Liver (tissue), 9 donors: ENCODE data around the gene MROH9. TPM values are rescaled to one million over a fixed set of nuclear protein-coding genes. Genes with fewer than 3 reads are reported as not detected.

Experiments used
- DNase-seq: peaks from one replicate; pipeline ENCODE4 v3.0.0-alpha.2; 2017; ENCODE audit warnings: low spot score
- H3K27ac ChIP-seq, 2 donors: one replicate each; pipeline ENCODE4 v1.7.0; 2013; ENCODE audit warnings: inconsistent platforms in 2 of 2, low read length in 2 of 2, control low read depth in 1 of 2, low read depth in 1 of 2, mild to moderate bottlenecking in 1 of 2
- H3K27me3 ChIP-seq, 4 donors: one replicate each; pipeline versions ENCODE4 v1.6.1 to v1.7.0; 2013; ENCODE audit warnings: low read length in 3 of 4, inconsistent platforms in 1 of 4, mild to moderate bottlenecking in 1 of 4, moderate library complexity in 1 of 4; ENCODE audit not compliant: control insufficient read depth in 4 of 4, insufficient read depth in 4 of 4
- H3K36me3 ChIP-seq, 4 donors: one replicate each; pipeline versions ENCODE4 v1.6.1 to v1.7.0; 2013; ENCODE audit warnings: low read length in 3 of 4, mild to moderate bottlenecking in 3 of 4, low read depth in 1 of 4, moderate library complexity in 1 of 4; ENCODE audit not compliant: control insufficient read depth in 4 of 4, insufficient read depth in 3 of 4
- H3K4me1 ChIP-seq, 4 donors: one replicate each; pipeline versions ENCODE4 v1.6.1 to v1.7.0; 2013; ENCODE audit warnings: low read length in 3 of 4, mild to moderate bottlenecking in 3 of 4, moderate library complexity in 1 of 4; ENCODE audit not compliant: control insufficient read depth in 4 of 4, insufficient read depth in 4 of 4
- H3K4me3 ChIP-seq, 3 donors: one replicate each; pipeline versions ENCODE4 v1.6.1 to v1.7.0; 2013; ENCODE audit warnings: low read length in 3 of 3, control low read depth in 1 of 3, low read depth in 1 of 3, mild to moderate bottlenecking in 1 of 3
- H3K9ac ChIP-seq, 2 donors: one replicate each; pipeline ENCODE4 v1.7.0; 2013; ENCODE audit warnings: low read length in 2 of 2, mild to moderate bottlenecking in 2 of 2, moderate library complexity in 2 of 2, control low read depth in 1 of 2, low read depth in 1 of 2
- H3K9me3 ChIP-seq, 4 donors: one replicate each; pipeline versions ENCODE4 v1.6.1 to v1.7.0; 2013; ENCODE audit warnings: low read length in 3 of 4; ENCODE audit not compliant: control insufficient read depth in 4 of 4
- EGR1 ChIP-seq, 2 donors: IDR thresholded peaks; 2 replicates each; pipeline ENCODE4 v1.6.1; 2016 to 2018; ENCODE audit warnings: antibody characterized with exemption in 2 of 2, low read depth in 2 of 2
- FOXA1 ChIP-seq: IDR thresholded peaks from 2 replicates; pipeline ENCODE4 v1.6.1; 2016; ENCODE audit warnings: antibody characterized with exemption
- FOXA2 ChIP-seq: IDR thresholded peaks from 2 replicates; pipeline ENCODE4 v1.6.1; 2016; ENCODE audit warnings: antibody characterized with exemption
- GABPA ChIP-seq, 2 donors: IDR thresholded peaks in 1 of 2; conservative IDR thresholded peaks in 1 of 2; 2 replicates each; pipeline ENCODE4 v1.6.1; 2016; ENCODE audit warnings: antibody characterized with exemption in 2 of 2, mild to moderate bottlenecking in 1 of 2, moderate library complexity in 1 of 2
- HNF4A ChIP-seq, 2 donors: conservative IDR thresholded peaks; 2 replicates each; pipeline ENCODE4 v1.6.1; 2016; ENCODE audit warnings: antibody characterized with exemption in 2 of 2, mild to moderate bottlenecking in 2 of 2
- HNF4G ChIP-seq: IDR thresholded peaks from 2 replicates; pipeline ENCODE4 v1.6.1; 2016; ENCODE audit warnings: antibody characterized with exemption
- JUND ChIP-seq, 2 donors: IDR thresholded peaks; 2 replicates each; pipeline ENCODE4 v1.6.1; 2016; ENCODE audit warnings: antibody characterized with exemption in 2 of 2
- NR2F2 ChIP-seq: IDR thresholded peaks from 2 replicates; pipeline ENCODE4 v1.6.1; 2016; ENCODE audit warnings: antibody characterized with exemption
- RAD21 ChIP-seq, 2 donors: IDR thresholded peaks; 2 replicates each; pipeline ENCODE4 v1.6.1; 2016; ENCODE audit warnings: antibody characterized with exemption in 2 of 2, mild to moderate bottlenecking in 2 of 2
- RXRA ChIP-seq, 2 donors: IDR thresholded peaks; 2 replicates each; pipeline ENCODE4 v1.6.1; 2017 to 2018; ENCODE audit warnings: antibody characterized with exemption in 2 of 2, mild to moderate bottlenecking in 1 of 2
- SP1 ChIP-seq: IDR thresholded peaks from 2 replicates; pipeline ENCODE4 v1.6.1; 2018; ENCODE audit warnings: antibody characterized with exemption, mild to moderate bottlenecking
- TAF1 ChIP-seq: conservative IDR thresholded peaks from 2 replicates; pipeline ENCODE4 v1.6.1; 2016; ENCODE audit warnings: antibody characterized with exemption, mild to moderate bottlenecking
- YY1 ChIP-seq: IDR thresholded peaks from 2 replicates; pipeline ENCODE4 v1.6.1; 2016; ENCODE audit warnings: antibody characterized with exemption, mild to moderate bottlenecking
- WGBS: extraction: QIAGEN DNeasy Blood & Tissue Kit; methylation state at CpG from one replicate; pipeline ENCODE4 v1.1.7; 2013; 5-methylcytosine and 5-hydroxymethylcytosine counted together
- polyA plus RNA-seq, 2 donors: library from polyadenylated mRNA; stranded (reverse) in 1 of 2; unstranded in 1 of 2; fragments of 200-250 nt in 1 of 2; fragments of >200 nt in 1 of 2; fragmentation: Nextera tagmentation in 1 of 2; extraction: Ambion mirVana in 1 of 2; gene quantifications; one replicate each; pipeline versions ENCODE4 v1.2.1 to v1.2.3, GENCODE V29; 2013 to 2015
- total RNA-seq, 2 donors: library from RNA; depleted of rRNA; stranded (reverse); fragments of >200 nt; gene quantifications; one replicate each; pipeline ENCODE4 v1.2.3, GENCODE V29; 2014
- TF ChIP-seq, protein P1 (sequence below): IDR thresholded peaks from 2 replicates; pipeline ENCODE4 v1.6.1; 2016; ENCODE audit warnings: antibody characterized with exemption
- TF ChIP-seq, protein P2 (sequence below): IDR thresholded peaks from 2 replicates; pipeline ENCODE4 v1.6.1; 2016; ENCODE audit warnings: antibody characterized with exemption
- TF ChIP-seq, protein P3 (sequence below): IDR thresholded peaks from 2 replicates; pipeline ENCODE4 v1.6.1; 2016; ENCODE audit warnings: antibody characterized with exemption, mild to moderate bottlenecking
- TF ChIP-seq, protein P4 (sequence below): IDR thresholded peaks from 2 replicates; pipeline ENCODE4 v1.6.1; 2016; ENCODE audit warnings: antibody characterized with exemption
- donor health status: healthy.
- donor health status: healthy.
- donor health status: healthy.
- donor health status: healthy.
- donor health status: healthy.

MROH9 gene
- total and polyA plus RNA-seq, 4 donors: not detected

DNA sequence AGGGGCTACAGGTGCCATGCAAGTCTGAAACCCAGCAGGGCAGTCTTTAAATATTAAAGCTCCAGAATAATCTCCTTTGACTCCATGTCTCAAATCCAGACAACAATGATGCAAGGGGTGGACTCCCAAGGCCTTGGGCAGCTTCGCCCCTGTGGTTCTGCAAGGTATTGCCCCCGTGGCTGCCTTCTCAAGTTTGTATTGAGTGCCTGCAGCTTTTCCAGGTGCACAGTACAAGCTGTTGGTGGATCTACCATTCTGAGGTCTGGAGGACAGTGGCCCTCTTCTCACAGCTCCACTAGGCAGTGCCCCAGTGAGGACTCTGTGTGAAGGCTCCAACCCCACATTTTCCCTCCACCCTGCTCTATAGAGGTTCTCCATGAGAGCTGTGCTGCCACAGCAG, 3.7 kb upstream of the MROH9 start:
- H3K27me3 ChIP-seq: no peaks in the 10 kb centered on the region
- WGBS: 93% methylated on average over 2 of the region's 2 CpGs
- H3K36me3 ChIP-seq: no peaks in the 10 kb centered on the region
- DNase-seq: no peak
- H3K4me3 ChIP-seq: no peak overlapping the region
- TF ChIP-seq SP1 (no peak), FOXA1 (no peak), NR2F2 (no peak), GABPA (IDR thresholded peaks at IDR 0.05 in 1 of 2, conservative IDR thresholded peaks at IDR 0.05 in 1 of 2) (no peak), YY1 (no peak), RXRA (IDR thresholded peaks at IDR 0.05) (no peak)
- TF ChIP-seq, protein P1, sequence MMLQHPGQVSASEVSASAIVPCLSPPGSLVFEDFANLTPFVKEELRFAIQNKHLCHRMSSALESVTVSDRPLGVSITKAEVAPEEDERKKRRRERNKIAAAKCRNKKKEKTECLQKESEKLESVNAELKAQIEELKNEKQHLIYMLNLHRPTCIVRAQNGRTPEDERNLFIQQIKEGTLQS: no peak
- TF ChIP-seq, protein P2, sequence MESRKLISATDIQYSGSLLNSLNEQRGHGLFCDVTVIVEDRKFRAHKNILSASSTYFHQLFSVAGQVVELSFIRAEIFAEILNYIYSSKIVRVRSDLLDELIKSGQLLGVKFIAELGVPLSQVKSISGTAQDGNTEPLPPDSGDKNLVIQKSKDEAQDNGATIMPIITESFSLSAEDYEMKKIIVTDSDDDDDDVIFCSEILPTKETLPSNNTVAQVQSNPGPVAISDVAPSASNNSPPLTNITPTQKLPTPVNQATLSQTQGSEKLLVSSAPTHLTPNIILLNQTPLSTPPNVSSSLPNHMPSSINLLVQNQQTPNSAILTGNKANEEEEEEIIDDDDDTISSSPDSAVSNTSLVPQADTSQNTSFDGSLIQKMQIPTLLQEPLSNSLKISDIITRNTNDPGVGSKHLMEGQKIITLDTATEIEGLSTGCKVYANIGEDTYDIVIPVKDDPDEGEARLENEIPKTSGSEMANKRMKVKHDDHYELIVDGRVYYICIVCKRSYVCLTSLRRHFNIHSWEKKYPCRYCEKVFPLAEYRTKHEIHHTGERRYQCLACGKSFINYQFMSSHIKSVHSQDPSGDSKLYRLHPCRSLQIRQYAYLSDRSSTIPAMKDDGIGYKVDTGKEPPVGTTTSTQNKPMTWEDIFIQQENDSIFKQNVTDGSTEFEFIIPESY: no peak
- H3K9ac ChIP-seq: no peak overlapping the region
- no peaks in the 10 kb centered on the region for H3K4me1 ChIP-seq
- H3K9me3 ChIP-seq: no peaks in the 10 kb centered on the region
- H3K27ac ChIP-seq: no peak overlapping the region

DNA sequence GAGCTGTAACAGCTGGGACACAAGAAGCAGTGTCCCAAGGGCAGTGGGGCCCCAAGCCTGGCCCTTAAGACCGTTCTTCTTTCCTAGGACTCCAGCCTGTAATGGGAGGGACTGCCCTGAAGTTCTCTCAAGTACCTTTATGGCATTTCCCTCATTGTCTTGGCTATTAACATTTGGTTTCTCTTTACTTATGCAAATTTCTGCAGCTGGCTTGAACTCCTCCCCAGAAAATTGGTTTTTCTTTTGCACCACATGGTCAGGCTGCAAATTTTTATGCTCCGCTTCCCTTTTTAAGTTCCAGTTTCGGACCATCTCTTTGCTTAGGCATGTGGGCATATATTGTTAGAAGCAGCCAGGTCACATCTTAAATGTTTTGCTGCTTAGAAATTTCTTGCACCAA, 3.1 kb upstream of the MROH9 start:
- Histone ChIP-seq H3K9me3 (no peaks in the 10 kb centered on the region), H3K4me1 (no peaks in the 10 kb centered on the region), H3K27me3 (no peaks in the 10 kb centered on the region), H3K9ac (no peak overlapping the region), H3K36me3 (no peaks in the 10 kb centered on the region), H3K4me3 (no peak overlapping the region), H3K27ac (no peak overlapping the region)
- no peak for TF ChIP-seq RAD21 (IDR thresholded peaks at IDR 0.05)
- no peak for TF ChIP-seq EGR1 (IDR thresholded peaks at IDR 0.05; ENCODE audit: low read depth in 2 of 2)
- TF ChIP-seq YY1: no peak
- TF ChIP-seq, protein P3, sequence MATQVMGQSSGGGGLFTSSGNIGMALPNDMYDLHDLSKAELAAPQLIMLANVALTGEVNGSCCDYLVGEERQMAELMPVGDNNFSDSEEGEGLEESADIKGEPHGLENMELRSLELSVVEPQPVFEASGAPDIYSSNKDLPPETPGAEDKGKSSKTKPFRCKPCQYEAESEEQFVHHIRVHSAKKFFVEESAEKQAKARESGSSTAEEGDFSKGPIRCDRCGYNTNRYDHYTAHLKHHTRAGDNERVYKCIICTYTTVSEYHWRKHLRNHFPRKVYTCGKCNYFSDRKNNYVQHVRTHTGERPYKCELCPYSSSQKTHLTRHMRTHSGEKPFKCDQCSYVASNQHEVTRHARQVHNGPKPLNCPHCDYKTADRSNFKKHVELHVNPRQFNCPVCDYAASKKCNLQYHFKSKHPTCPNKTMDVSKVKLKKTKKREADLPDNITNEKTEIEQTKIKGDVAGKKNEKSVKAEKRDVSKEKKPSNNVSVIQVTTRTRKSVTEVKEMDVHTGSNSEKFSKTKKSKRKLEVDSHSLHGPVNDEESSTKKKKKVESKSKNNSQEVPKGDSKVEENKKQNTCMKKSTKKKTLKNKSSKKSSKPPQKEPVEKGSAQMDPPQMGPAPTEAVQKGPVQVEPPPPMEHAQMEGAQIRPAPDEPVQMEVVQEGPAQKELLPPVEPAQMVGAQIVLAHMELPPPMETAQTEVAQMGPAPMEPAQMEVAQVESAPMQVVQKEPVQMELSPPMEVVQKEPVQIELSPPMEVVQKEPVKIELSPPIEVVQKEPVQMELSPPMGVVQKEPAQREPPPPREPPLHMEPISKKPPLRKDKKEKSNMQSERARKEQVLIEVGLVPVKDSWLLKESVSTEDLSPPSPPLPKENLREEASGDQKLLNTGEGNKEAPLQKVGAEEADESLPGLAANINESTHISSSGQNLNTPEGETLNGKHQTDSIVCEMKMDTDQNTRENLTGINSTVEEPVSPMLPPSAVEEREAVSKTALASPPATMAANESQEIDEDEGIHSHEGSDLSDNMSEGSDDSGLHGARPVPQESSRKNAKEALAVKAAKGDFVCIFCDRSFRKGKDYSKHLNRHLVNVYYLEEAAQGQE: no peak
- TF ChIP-seq FOXA2: no peak
- no peak for TF ChIP-seq FOXA1
- no peak for TF ChIP-seq SP1
- no peak for TF ChIP-seq TAF1
- 72% methylated on average over 3 of the region's 3 CpGs for WGBS
- DNase-seq: no peak

DNA sequence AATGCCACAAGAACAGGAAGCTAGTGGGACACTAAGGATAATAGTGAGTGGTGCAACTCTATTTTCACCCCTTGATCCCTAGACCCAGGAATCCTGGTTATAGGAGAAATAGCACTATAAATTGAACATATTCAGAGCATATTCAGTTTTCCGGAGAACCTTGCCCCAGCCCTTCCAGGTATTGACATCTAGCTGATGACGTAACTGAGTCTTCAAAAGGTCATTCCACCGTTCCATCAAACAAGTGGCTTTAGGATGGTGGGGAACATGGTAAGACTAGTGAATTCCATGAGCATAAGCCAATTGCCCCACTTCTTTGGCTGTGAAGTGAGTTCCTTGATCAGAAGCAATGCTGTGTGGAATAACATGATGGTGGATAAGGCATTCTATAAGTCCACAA, 2.9 kb downstream of the MROH9 start:
- Histone ChIP-seq H3K36me3 (no peaks in the 10 kb centered on the region), H3K9ac (no peak overlapping the region), H3K27me3 (no peaks in the 10 kb centered on the region), H3K27ac (no peak overlapping the region), H3K9me3 (no peaks in the 10 kb centered on the region), H3K4me3 (no peak overlapping the region), H3K4me1 (no peaks in the 10 kb centered on the region)
- WGBS: 69% methylated on average over 3 of the region's 3 CpGs
- DNase-seq: no peak
- TF ChIP-seq FOXA2 (no peak), YY1 (no peak), HNF4A (conservative IDR thresholded peaks at IDR 0.05) (no peak), GABPA (IDR thresholded peaks at IDR 0.05 in 1 of 2, conservative IDR thresholded peaks at IDR 0.05 in 1 of 2) (no peak), TAF1 (no peak), HNF4G (no peak), NR2F2 (no peak), JUND (IDR thresholded peaks at IDR 0.05) (no peak), SP1 (no peak), FOXA1 (no peak), EGR1 (IDR thresholded peaks at IDR 0.05; ENCODE audit: low read depth in 2 of 2) (no peak)
- TF ChIP-seq, protein P4, sequence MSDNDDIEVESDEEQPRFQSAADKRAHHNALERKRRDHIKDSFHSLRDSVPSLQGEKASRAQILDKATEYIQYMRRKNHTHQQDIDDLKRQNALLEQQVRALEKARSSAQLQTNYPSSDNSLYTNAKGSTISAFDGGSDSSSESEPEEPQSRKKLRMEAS: no peak
- TF ChIP-seq, protein P1: no peak
- TF ChIP-seq, protein P3: no peak
